TTC549 (cell line): ENCODE data around the gene CAPSL.
"Not testable (repeated sequence)": the region's sequence is repeated elsewhere in the genome, so short reads cannot be mapped to it uniquely, and the experiment has no call there.

Experiments
- FAIRE-seq: peaks from 2 replicates; lab custom pipeline; 2012; peaks lifted over from hg19 to GRCh38; lab: Jason Lieb, UNC

CAPSL gene

GRCh38 chr5:35876454-35876853, 62.0 kb downstream of the CAPSL start:
- no peak for FAIRE-seq

GRCh38 chr5:35870605-35871004, 67.8 kb downstream of the CAPSL start:
- FAIRE-seq, result no peak

GRCh38 chr5:35869685-35870277, 68.6 kb downstream of the CAPSL start:
- no peak for FAIRE-seq

GRCh38 chr5:35867998-35868397, 70.4 kb downstream of the CAPSL start:
- FAIRE-seq, result no peak

GRCh38 chr5:35863159-35863558, 75.3 kb downstream of the CAPSL start:
- no peak for FAIRE-seq

GRCh38 chr5:35862126-35862525, 76.3 kb downstream of the CAPSL start:
- no peak for FAIRE-seq

- FAIRE-seq, result no peak
Measured at GRCh38 chr5:35861718-35862117, 76.7 kb downstream of the CAPSL start.

- FAIRE-seq, result no peak
Measured at GRCh38 chr5:35860686-35861085, 77.7 kb downstream of the CAPSL start.

GRCh38 chr5:35859101-35859661, 79.2 kb downstream of the CAPSL start:
- no peak for FAIRE-seq

GRCh38 chr5:35857606-35858205, 80.7 kb downstream of the CAPSL start:
- FAIRE-seq, result no peak

- no peak for FAIRE-seq
Measured at GRCh38 chr5:35856765-35857351, 81.6 kb downstream of the CAPSL start, which contains the start of gene IL7R. Gene IL7R, plus strand, starts transcription at chr5:35856891. Its CDS starts 87 bp downstream, at chr5:35856978.

GRCh38 chr5:35856186-35856764, 82.1 kb downstream of the CAPSL start:
- FAIRE-seq, result not testable (repeated sequence)

GRCh38 chr5:35855187-35855586, 83.2 kb downstream of the CAPSL start:
- no peak for FAIRE-seq
